ENCODE results near the gene CARMIL3.

Gene CARMIL3

GRCh38 chr14:24051176-24051788 lies 527 bp upstream of the CARMIL3 start:
- H3K9ac ChIP-seq (ENCODE audit: low read length), result peak overlapping the region; percentile 89
- H3K4me3 ChIP-seq (ENCODE audit: low read depth, low read length, poor library complexity, severe bottlenecking), result peak overlapping the region; percentile 76
- H3F3A ChIP-seq (ENCODE audit: insufficient read depth, low read length), result no peaks in the 10 kb centered on the region
- H3K27me3 ChIP-seq (ENCODE audit: insufficient read depth, low read length), result peaks cover 4% of the 10 kb centered on the region; the same call in 1 of the 2 replicates
- no peaks in the 10 kb centered on the region for H3K9me2 ChIP-seq (ENCODE audit: low read depth, low read length)
- H4K20me1 ChIP-seq (ENCODE audit: insufficient read depth, low read length), result no peaks in the 10 kb centered on the region
- H2AFZ ChIP-seq (ENCODE audit: low read length), result peak overlapping the region; percentile 97
- no peaks in the 10 kb centered on the region for H3K9me3 ChIP-seq (ENCODE audit: low read length)
- peak overlapping the region; percentile 98 for H3K4me2 ChIP-seq (ENCODE audit: low read length)
- no peaks in the 10 kb centered on the region for H3K79me2 ChIP-seq (ENCODE audit: insufficient read depth, low read length)
- H3K27ac ChIP-seq (ENCODE audit: low read depth, low read length, poor library complexity, severe bottlenecking), result no peak overlapping the region
- H3K36me3 ChIP-seq (ENCODE audit: insufficient read depth, low read length), result no peaks in the 10 kb centered on the region
- H3K4me1 ChIP-seq (ENCODE audit: insufficient read depth, low read length, severe bottlenecking), result peaks cover 16% of the 10 kb centered on the region
- TF ChIP-seq EZH2 (IDR thresholded peaks at IDR 0.05; ENCODE audit: borderline replicate concordance, low read length) (no peak), CTCF (IDR thresholded peaks at IDR 0.05; ENCODE audit: low read length) (no peak)

- Histone ChIP-seq H3K27me3 (ENCODE audit: insufficient read depth, low read length) (peaks cover 4% of the 10 kb centered on the region; the same call in 1 of the 2 replicates), H3K4me3 (ENCODE audit: low read depth, low read length, poor library complexity, severe bottlenecking) (peak overlapping the region; percentile 76), H3K9me3 (ENCODE audit: low read length) (no peaks in the 10 kb centered on the region), H4K20me1 (ENCODE audit: insufficient read depth, low read length) (no peaks in the 10 kb centered on the region), H3K36me3 (ENCODE audit: insufficient read depth, low read length) (no peaks in the 10 kb centered on the region), H3K79me2 (ENCODE audit: insufficient read depth, low read length) (no peaks in the 10 kb centered on the region), H3K4me1 (ENCODE audit: insufficient read depth, low read length, severe bottlenecking) (peaks cover 16% of the 10 kb centered on the region), H2AFZ (ENCODE audit: low read length) (no peak overlapping the region), H3K9ac (ENCODE audit: low read length) (no peak overlapping the region), H3K27ac (ENCODE audit: low read depth, low read length, poor library complexity, severe bottlenecking) (no peak overlapping the region), H3K4me2 (ENCODE audit: low read length) (peak overlapping the region; percentile 98), H3F3A (ENCODE audit: insufficient read depth, low read length) (no peaks in the 10 kb centered on the region), H3K9me2 (ENCODE audit: low read depth, low read length) (no peaks in the 10 kb centered on the region)
- no peak for TF ChIP-seq EZH2 (IDR thresholded peaks at IDR 0.05; ENCODE audit: borderline replicate concordance, low read length)
- TF ChIP-seq CTCF (IDR thresholded peaks at IDR 0.05; ENCODE audit: low read length), result no peak
Measured at GRCh38 chr14:24052656-24053547, 1.1 kb downstream of the CARMIL3 start.

DNA sequence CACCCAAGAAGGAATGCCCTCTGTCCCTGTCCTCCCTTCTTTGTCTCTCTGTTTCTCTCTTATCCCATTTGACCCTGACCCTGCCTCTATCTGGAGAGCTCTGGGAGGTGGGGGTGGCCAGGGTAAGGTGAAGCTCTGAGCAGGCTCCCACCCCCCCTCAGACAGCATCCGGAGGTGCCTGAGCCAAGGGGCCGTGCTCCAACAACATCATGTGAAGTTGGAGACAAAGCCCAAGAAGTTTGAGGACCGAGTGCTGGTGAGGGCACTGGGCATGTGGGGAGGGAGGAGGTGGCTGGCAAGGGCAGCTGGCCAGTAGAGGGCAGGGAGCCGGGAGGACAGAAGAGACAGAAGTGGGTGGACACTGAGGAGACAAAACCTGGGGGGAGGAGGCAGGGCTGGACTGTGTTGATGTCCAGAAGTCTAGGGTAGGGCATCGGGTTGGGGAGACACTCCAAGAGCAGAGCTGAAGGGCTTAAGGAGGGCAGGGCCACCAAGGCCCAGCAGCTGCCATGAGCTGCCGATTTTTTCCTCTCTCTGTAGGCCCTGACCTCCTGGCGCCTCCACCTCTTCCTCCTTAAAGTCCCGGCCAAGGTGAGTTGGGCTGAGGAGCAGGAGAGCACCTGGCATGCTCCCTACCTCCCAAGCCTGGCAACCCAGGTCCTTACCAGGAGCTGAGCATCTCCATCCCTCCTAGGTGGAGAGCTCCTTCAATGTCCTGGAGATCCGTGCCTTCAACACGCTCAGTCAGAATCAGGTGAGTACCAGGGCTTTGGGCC lies 1.9 kb downstream of the CARMIL3 start:
- Histone ChIP-seq H3K4me2 (ENCODE audit: low read length) (no peak overlapping the region), H3K27ac (ENCODE audit: low read depth, low read length, poor library complexity, severe bottlenecking) (no peak overlapping the region)
- TF ChIP-seq EZH2 (IDR thresholded peaks at IDR 0.05; ENCODE audit: borderline replicate concordance, low read length) (no peak), CTCF (IDR thresholded peaks at IDR 0.05; ENCODE audit: low read length) (no peak)

More for the DNA sequence above, 1.9 kb downstream of the CARMIL3 start:
- peaks cover 4% of the 10 kb centered on the region; the same call in 1 of the 2 replicates for H3K27me3 ChIP-seq (ENCODE audit: insufficient read depth, low read length)
- no peaks in the 10 kb centered on the region for H3K36me3 ChIP-seq (ENCODE audit: insufficient read depth, low read length)
- no peaks in the 10 kb centered on the region for H3F3A ChIP-seq (ENCODE audit: insufficient read depth, low read length)
- no peaks in the 10 kb centered on the region for H4K20me1 ChIP-seq (ENCODE audit: insufficient read depth, low read length)
- no peaks in the 10 kb centered on the region for H3K9me3 ChIP-seq (ENCODE audit: low read length)
- H2AFZ ChIP-seq (ENCODE audit: low read length), result no peak overlapping the region
- peaks cover 16% of the 10 kb centered on the region for H3K4me1 ChIP-seq (ENCODE audit: insufficient read depth, low read length, severe bottlenecking)
- no peaks in the 10 kb centered on the region for H3K9me2 ChIP-seq (ENCODE audit: low read depth, low read length)
- no peak overlapping the region for H3K4me3 ChIP-seq (ENCODE audit: low read depth, low read length, poor library complexity, severe bottlenecking)
- H3K9ac ChIP-seq (ENCODE audit: low read length), result no peak overlapping the region
- no peaks in the 10 kb centered on the region for H3K79me2 ChIP-seq (ENCODE audit: insufficient read depth, low read length)
